T-helper 1 cell (primary cell): Measurements from ENCODE around the gene ENTPD8.
"Not testable (repeated sequence)": the region's sequence is repeated elsewhere in the genome, so short reads cannot be mapped to it uniquely, and the experiment has no call there.

Source experiments
- DNase-seq, 5 donors: peaks; one replicate each; pipeline ENCODE4 v3.0.0-alpha.2; 2012 to 2020

ENTPD8 gene

GRCh38 chr9:137393176-137394150, 47.7 kb downstream of the ENTPD8 start:
- DNase-seq, result no peak

GRCh38 chr9:137392232-137393007, 48.7 kb downstream of the ENTPD8 start:
- DNase-seq, result no peak

- no peak for DNase-seq
Measured at GRCh38 chr9:137391411-137391754, 49.8 kb downstream of the ENTPD8 start.

- DNase-seq, result no peak
Measured at GRCh38 chr9:137390553-137391410, 50.4 kb downstream of the ENTPD8 start.

- DNase-seq, result no peak
Measured at GRCh38 chr9:137389428-137389746, 51.8 kb downstream of the ENTPD8 start.

- DNase-seq, result no peak
Measured at GRCh38 chr9:137388589-137389427, 52.3 kb downstream of the ENTPD8 start.

- DNase-seq, result no peak
Measured at GRCh38 chr9:137387891-137388560, 53.1 kb downstream of the ENTPD8 start.

GRCh38 chr9:137387114-137387890, 53.9 kb downstream of the ENTPD8 start:
- peak in 1 of 5 donors; percentile 25 for DNase-seq

GRCh38 chr9:137386507-137387113, 54.5 kb downstream of the ENTPD8 start:
- DNase-seq, result not testable (repeated sequence)

- no peak for DNase-seq
Measured at GRCh38 chr9:137385061-137385655, 56.0 kb downstream of the ENTPD8 start.
